Stimulated activated naive CD4-positive, alpha-beta T cell treated with Interleukin-2 at 50 U/mL for 16 hours (primary cell): ENCODE data around the gene PHF19.
A peak's percentile ranks its signal among the peaks of the same experiment; 100 is the strongest.

ENCODE experiments used
- DNase-seq: peaks from one replicate; lab custom pipeline; 2025; lab: John Stamatoyannopoulos, UW

The PHF19 gene

GRCh38 chr9:120891884-120892747, 15.1 kb upstream of the PHF19 start:
- no peak for DNase-seq

DNA sequence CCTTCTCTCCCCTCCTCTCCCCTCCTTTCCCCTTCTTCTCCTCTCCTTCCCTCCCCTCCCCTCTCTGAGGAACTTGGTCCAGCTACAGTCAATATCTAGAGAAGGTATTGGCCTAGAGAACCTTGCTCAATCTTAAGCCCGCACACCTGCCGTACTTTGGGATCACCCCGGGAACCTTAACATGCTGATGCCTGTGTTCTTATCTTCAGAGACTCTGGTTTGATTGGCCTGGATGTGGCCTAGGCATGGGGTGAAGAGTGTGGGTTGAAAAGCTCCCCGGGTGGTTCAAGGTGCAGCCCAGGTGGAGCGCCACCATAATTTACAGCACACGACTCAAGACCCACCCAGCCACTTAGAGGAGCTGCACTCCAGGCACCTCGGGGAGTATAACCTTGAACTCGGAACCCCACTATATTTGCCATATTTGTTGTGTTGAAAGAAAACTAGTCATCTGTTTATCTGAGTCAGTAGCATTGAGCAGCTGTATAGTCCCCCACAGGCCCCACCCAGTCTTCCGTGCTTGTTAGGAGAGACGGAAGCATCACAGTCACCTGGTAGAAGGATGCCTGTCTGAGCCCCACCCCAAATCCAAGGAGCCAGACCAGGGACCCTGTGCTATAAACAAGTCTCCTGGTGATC, 14.4 kb upstream of the PHF19 start:
- peak; percentile 56 for DNase-seq

DNA sequence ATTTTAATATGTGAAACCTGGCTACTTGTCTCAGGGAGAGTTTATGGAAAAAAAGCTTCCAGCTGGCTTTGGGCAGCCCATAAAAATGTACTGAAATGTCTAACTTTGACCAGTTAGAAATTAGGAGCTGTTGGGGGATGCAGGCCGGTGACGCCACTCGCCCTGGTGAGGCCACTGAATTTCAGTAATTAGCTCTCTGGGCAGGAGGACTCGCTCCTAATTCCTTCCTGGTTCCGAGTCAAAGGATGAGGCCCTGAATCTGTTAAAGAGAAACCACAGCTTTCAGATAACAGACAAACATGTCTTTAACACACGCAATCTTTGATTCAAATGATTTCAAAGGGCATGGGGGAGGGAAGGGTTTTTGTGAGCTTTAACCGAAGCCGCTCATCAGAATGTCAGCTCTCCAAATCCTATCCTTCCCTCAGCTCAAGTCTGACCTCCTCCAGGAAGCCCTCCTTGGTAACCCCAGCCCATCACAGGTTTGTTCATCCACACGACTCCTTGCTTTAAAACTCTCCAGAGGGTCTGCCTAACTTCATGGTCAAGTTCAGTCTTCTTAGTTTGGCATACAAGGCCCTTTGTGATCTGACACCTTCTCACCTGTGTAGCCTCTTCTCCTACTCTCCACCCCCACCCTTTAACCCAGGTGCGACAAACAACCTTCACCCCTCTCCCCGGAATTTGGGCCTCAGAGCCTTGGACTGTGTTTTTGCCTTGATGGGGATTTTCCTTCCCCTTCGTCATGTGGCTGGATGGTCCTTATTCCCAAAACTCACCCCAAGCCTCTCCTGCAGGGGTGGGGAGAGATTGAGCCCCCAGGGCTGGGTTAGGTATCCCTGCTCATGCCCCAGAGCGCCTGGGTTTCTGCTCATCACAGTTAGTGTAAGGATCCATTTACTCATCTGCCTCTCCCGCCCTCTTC, 13.6 kb upstream of the PHF19 start:
- peak; percentile 41 for DNase-seq

DNA sequence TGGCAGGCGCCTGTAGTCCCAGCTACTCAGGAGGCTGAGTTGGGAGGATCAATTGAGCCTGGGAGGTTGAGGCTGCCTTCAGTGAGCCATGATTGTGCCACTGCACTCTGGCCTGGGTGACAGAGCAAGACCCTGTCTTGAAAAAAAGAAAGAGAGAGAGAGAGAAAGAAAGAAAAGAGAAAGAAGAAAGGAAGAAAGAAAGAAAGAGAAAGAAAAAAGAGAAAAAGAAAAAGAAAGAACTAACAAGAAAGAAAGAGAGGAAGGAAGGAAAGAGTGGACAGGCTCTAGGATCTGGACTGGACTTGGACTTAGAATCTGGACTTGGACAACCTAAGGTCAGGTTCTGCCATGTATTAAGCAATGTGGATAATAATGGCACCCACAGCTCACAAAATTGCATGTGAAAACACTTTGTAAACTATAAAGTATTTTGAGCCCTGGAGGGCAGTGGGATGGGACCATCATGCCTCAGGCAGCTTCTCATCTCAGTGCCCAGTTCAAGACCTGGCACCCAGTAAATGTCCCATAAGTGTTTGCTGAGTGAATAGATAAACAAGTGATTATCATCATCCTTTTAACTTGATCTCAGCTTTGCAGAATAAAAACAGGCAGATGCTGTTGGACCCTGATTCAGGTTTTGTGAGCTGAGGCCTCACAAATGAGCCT, 12.8 kb upstream of the PHF19 start:
- DNase-seq, result no peak

DNA sequence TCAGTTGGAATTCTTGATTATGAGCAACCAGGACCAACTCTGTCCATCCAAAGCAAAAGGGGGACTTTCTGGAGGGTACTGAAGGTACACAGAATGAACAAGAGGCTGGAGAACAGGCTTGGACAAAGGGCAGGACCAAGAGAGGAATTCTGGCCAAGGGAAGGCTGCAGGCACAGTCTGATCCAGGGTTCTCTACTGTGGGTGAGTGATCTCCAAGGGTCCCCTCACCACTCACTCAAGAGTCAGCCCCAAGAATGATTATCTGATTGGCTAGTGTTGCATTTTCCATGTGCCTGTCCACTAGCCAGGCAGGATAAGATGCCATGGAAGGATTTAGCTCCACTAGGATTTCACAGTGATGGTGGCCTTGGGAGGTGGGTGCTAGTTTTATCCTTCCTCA, 11.6 kb upstream of the PHF19 start:
- no peak for DNase-seq

DNA sequence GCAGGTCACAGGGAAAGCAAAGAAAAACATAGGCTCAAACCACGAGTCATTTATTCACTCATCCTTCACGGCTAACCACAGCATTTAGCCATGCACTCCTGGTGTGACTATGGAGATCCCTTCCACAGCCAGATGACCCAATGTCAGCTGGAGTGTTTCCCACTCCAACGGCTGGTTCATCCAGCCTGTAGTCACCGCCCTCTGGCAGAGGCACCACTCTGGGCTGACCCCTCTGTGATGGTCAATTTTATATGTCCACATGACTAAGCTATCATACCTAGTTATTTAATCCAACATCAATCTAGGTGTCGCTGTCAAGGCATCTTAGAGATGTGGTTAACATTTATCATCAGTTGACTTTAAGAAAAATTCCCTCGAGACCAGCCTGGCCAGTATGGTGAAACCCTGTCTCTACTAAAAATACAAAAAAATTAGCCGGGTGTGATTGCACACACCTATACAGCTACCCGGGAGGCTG, 9.5 kb upstream of the PHF19 start:
- DNase-seq, result no peak

DNA sequence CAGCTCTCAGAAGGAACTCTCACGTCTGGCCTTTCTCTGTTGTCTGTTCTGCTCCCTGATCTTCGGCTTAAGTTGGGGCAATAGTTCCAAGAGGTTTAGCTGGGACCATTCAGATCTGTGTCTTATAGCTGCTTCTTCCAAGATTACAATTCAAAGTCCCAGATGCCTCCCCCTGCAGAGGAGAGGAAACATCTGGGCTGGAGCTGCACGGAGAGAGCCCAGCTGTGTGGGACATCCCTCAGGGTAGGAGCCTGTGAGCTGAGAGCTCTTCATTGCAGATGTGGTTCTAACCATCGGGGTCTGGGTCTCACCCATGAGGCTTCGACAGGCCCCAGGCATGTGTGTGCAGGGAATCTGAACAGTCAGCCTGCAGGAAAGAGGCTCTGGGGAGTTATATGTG, 9.0 kb upstream of the PHF19 start:
- no peak for DNase-seq

DNA sequence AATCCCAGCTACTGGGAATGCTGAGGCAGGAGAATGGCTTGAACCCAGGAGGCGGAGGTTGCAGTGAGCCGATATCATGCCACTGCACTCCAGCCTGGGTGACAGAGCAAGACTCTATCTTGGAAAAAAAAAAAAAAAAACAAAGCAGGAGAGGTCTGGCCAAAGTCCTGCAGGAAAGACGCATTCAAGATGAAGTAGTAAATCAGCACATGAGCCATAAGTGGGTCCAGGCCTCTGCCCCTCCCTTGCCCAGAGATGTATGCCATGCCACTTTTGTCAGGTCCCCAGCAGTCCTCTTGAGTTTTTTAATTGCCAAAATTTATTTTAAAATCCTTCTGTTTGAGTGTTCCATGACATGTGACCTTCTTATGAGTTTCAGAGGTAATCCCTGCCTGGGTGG, 8.5 kb upstream of the PHF19 start:
- DNase-seq, result no peak

GRCh38 chr9:120883608-120883996, 6.6 kb upstream of the PHF19 start:
- no peak for DNase-seq

GRCh38 chr9:120882935-120883607, 6.1 kb upstream of the PHF19 start:
- DNase-seq, result no peak

DNA sequence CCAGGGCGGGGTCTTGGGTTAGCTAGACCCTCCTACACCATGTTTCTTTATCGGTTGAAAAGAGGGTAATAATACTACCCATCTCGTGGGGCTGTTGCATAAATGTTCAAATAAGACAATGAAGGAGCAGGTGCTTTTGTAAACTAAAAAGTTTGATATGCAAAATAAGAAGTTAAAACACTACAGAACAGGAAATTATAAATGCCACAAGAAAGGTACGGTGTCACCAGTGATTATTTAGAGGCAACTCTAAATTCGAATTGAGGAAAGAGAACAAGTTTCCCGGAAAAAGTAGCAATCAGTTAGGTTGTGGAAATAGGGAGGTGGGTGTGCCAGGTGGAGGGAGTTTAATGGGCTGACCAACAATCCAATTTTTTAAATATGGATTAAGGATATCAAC, 2.5 kb upstream of the PHF19 start:
- no peak for DNase-seq

DNA sequence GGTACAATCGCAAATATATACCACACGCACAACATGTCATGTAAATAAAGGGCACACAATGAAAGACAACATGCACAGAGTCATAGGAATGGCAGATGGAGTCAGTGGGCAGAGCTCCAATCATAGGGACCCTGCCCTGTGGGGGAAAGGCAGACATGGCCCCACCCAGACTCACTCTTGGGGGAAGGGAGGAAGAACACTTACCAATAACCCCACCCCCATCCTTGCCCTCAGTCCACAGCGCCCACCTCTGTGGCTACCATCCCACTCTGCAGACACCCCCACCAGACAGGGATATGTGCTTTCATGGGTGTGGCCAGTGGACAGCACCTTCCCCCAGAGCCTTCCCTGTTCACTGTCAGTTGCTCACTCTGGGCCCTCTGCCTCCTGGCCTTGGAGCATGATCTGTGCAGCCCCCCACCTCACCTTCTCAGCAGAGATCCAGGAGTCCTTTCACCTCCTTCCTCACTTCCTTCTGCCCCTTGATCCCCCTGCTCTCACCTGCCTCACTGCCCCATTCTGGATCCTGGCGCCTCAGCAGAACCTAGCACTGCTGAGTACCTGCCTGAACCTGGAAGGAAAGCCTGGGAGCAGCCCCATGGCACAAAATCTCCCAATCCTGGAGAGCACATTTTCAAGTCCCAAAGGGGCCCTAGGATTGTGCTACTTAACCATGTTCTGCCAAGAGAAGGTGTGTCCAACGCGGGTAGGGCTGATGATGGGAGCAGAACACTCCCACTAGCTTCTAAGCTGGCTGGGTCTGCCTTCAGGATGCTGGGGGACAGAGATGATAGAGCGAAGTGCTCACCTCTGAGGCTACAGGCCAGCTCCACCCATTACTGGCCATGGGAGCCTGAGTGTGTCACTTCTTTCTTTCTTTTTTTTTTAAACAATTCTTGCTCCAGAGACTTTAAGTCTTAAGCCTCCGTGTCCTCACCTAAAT, 1.5 kb upstream of the PHF19 start:
- DNase-seq, result no peak

DNA sequence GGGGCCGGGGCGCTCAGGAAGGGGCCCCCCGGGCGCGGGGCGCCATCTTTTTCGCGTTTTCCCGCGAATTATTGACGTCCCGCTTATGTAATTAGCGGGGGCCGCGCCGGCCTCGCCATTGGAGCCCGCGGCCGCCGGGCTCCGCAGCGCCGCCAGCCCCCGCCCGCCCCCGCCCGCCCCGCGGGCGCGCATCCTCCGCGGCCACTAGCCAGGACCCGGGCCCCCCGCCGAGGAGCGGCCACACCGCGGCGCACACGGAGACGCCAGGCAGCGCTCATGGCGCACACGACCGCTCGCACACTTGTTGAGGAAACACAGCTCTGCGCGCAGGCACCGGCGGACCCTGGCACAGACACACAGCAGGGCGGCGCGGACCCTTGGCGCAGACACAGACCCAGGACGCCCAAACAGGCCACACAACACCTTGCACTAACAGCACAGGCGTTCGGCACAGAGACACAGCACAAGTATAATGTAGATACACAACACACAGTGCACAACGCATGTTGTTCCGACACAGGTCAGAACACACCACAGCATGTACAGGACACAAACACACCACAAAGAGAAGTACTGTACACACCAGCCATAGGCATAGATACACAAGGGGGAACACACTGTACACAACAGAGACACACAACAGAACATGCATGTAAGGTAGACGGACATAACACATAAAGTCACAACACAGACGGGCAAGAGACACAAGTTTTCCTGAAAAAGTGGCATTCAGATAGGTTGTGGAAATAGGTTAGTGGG, 467 bp upstream of the PHF19 start:
- peak; percentile 56 for DNase-seq

DNA sequence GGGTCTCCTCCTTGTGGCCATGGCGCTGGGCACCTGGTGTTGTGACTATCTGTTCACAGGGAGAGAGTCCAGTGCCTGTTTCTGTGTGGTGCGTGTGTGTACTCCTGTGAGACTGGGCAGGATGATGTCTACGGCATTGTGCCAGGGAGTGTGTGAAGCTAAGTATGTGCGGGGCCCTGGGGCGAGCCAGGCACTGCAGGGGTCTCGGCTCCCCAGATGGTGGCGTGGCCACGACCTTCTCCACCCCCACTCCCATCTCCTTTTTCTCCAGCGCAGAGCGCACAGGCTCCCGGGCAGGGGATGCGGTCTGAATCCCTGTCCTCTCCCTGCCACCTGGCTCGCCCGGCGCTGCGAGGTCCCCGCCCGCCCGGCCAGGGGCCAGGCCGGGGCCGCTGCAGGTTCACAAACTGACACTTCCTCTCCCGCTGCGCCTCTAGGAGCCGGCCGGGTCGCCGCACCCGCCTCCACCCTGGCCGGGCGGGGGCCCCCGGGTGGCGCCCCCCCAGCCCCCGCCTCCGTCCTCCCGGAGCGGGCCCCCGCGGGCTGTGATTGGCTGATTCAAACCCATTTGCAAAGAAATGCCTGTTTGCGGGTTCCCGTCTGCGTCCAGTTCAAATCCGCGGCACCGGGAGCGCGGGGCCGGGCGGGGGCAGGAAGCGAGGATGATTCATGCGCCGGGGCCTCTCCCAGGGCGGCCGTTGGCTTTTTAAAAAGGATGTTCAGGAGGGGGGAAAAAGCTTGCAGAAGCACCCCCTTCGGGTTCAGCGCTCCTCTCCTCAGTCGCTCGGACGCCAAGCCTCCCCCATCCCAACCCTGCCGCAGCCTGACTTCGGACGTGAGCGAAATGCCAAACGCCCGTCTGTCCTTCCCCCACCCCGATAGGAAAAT, 790 bp downstream of the PHF19 start:
- peak; percentile 81 for DNase-seq

- no peak for DNase-seq
Measured at GRCh38 chr9:120875643-120875953, 1.4 kb downstream of the PHF19 start.

DNA sequence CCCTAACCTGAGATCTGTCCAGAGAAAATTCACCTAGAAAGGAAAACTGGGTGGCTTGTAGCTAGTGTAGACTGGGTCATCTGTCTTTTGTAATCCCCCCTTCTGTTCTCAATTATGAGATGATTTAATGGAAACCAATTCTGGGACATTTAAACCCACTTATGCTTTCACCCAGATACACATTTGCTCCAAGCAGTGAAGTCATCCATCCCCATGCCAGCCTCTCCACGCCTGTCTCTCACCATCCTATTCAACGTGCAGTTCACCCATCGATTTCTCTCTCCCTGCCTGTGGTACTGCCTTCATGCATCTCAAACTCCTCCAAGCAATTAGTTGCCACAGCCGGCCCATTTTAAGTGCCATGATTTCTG, 1.8 kb downstream of the PHF19 start:
- no peak for DNase-seq

- DNase-seq, result no peak
Measured at GRCh38 chr9:120874226-120875194, 2.5 kb downstream of the PHF19 start.
